Measurements from ENCODE around the gene PTPRK.
"Not testable (repeated sequence)": the region's sequence is repeated elsewhere in the genome, so short reads cannot be mapped to it uniquely, and the experiment has no call there.

The PTPRK gene

GRCh38 chr6:128434752-128435151 lies 85.6 kb downstream of the PTPRK start:
- not testable (repeated sequence) for DNase-seq

- no peak for DNase-seq
Observed at GRCh38 chr6:128432394-128432793, 88.0 kb downstream of the PTPRK start.

- DNase-seq = no peak
Observed at GRCh38 chr6:128427139-128427538, 93.3 kb downstream of the PTPRK start.

- DNase-seq = no peak
Observed at GRCh38 chr6:128425856-128426255, 94.5 kb downstream of the PTPRK start.

- DNase-seq = no peak
Observed at GRCh38 chr6:128422871-128423270, 97.5 kb downstream of the PTPRK start.

GRCh38 chr6:128422200-128422599 lies 98.2 kb downstream of the PTPRK start:
- DNase-seq = no peak

- no peak for DNase-seq
Observed at GRCh38 chr6:128421788-128422187, 98.6 kb downstream of the PTPRK start.

GRCh38 chr6:128417698-128418097 lies 102.7 kb downstream of the PTPRK start:
- DNase-seq = no peak

- DNase-seq = no peak
Observed at GRCh38 chr6:128415387-128415786, 105.0 kb downstream of the PTPRK start.

GRCh38 chr6:128414943-128415342 lies 105.5 kb downstream of the PTPRK start:
- no peak for DNase-seq

GRCh38 chr6:128413291-128413690 lies 107.1 kb downstream of the PTPRK start:
- DNase-seq = no peak

- no peak for DNase-seq
Observed at GRCh38 chr6:128412680-128413079, 107.7 kb downstream of the PTPRK start.

- no peak for DNase-seq
Observed at GRCh38 chr6:128410584-128410983, 109.8 kb downstream of the PTPRK start.

- no peak for DNase-seq
Observed at GRCh38 chr6:128409003-128409402, 111.4 kb downstream of the PTPRK start.

- no peak for DNase-seq
Observed at GRCh38 chr6:128406453-128406852, 113.9 kb downstream of the PTPRK start.

- no peak for DNase-seq
Observed at GRCh38 chr6:128403618-128404444, 116.6 kb downstream of the PTPRK start.

GRCh38 chr6:128400875-128401274 lies 119.5 kb downstream of the PTPRK start:
- no peak for DNase-seq

GRCh38 chr6:128397996-128398395 lies 122.4 kb downstream of the PTPRK start:
- DNase-seq = no peak

- DNase-seq = no peak
Observed at GRCh38 chr6:128395596-128395995, 124.8 kb downstream of the PTPRK start.

- DNase-seq = no peak
Observed at GRCh38 chr6:128395188-128395587, 125.2 kb downstream of the PTPRK start.

- no peak for DNase-seq
Observed at GRCh38 chr6:128394167-128394566, 126.2 kb downstream of the PTPRK start.

GRCh38 chr6:128389820-128390534 lies 130.4 kb downstream of the PTPRK start:
- DNase-seq = no peak

- no peak for DNase-seq
Observed at GRCh38 chr6:128388380-128388779, 132.0 kb downstream of the PTPRK start.

GRCh38 chr6:128380891-128381290 lies 139.5 kb downstream of the PTPRK start:
- DNase-seq = no peak

All from activated naive CD4-positive, alpha-beta T cell treated with Interleukin-2 at 50 U/mL for 16 hours (primary cell).